Caco-2 (cell line): Measurements from ENCODE around the gene VCAN. TPM values are rescaled to one million over a fixed set of nuclear protein-coding genes. Genes with fewer than 3 reads are reported as not detected.

Source experiments
- BruUV-seq: library from RNA; stranded (reverse); fragments of 400-500 nt; replicated peaks from 2 replicates; lab custom pipeline; 2021; lab: Mats Ljungman, UMichigan
- CTCF ChIA-PET: fragments of 300-600 bp; sonication (Branson Sonifier 250); formaldehyde crosslinking; loops from one replicate; lab custom pipeline; 2022; ENCODE audit warnings: antibody characterized with exemption; lab: Charles Lee
- POLR2A ChIA-PET: fragments of 300-600 bp; sonication (Branson Sonifier 250); formaldehyde crosslinking; loops from one replicate; lab custom pipeline; 2022; ENCODE audit warnings: antibody characterized with exemption; lab: Charles Lee
- DNase-seq, 2 experiments: peaks; one replicate each; pipeline versions ENCODE4 v3.0.0 to v3.0.0-alpha.2; 2020 to 2022
- H3K27me3 ChIP-seq: replicated peaks from 2 replicates; pipeline ENCODE4 v1.6.0; 2011; ENCODE audit warnings: low read length; ENCODE audit not compliant: control insufficient read depth, insufficient read depth
- H3K36me3 ChIP-seq: 2 replicates; pipeline ENCODE4 v1.5.1; 2011; ENCODE audit warnings: low read length; ENCODE audit not compliant: control insufficient read depth, insufficient read depth
- H3K4me1 ChIP-seq: fragments of 250-450 bp; sonication (Bioruptor Pico); 2 replicates; pipeline ENCODE4 v1.5.1; 2020; ENCODE audit warnings: mild to moderate bottlenecking
- H3K4me3 ChIP-seq: 2 replicates; pipeline ENCODE4 v1.5.1; 2011; ENCODE audit warnings: low read depth, mild to moderate bottlenecking, control low read depth, low read length
- H3K9me3 ChIP-seq: fragments of 250-450 bp; sonication (Bioruptor Pico); 2 replicates; pipeline ENCODE4 v1.5.1; 2020; ENCODE audit warnings: mild to moderate bottlenecking, moderate library complexity
- H3K27ac Mint-ChIP-seq: one replicate; pipeline ENCODE4 v1.8.0; 2022; ENCODE audit warnings: mixed read lengths; ENCODE audit not compliant: unreplicated experiment
- H3K27me3 Mint-ChIP-seq: one replicate; pipeline ENCODE4 v1.8.0; 2022; ENCODE audit warnings: mixed read lengths; ENCODE audit not compliant: insufficient read depth, unreplicated experiment
- H3K36me3 Mint-ChIP-seq: one replicate; pipeline ENCODE4 v1.8.0; 2022; ENCODE audit warnings: mild to moderate bottlenecking, mixed read lengths; ENCODE audit not compliant: insufficient read depth, unreplicated experiment
- H3K4me1 Mint-ChIP-seq: one replicate; pipeline ENCODE4 v1.8.0; 2022; ENCODE audit warnings: low read depth, mixed read lengths; ENCODE audit not compliant: unreplicated experiment
- H3K4me3 Mint-ChIP-seq: one replicate; pipeline ENCODE4 v1.8.0; 2022; ENCODE audit warnings: mild to moderate bottlenecking, moderate library complexity, mixed read lengths; ENCODE audit not compliant: unreplicated experiment
- H3K9me3 Mint-ChIP-seq: one replicate; pipeline ENCODE4 v1.8.0; 2022; ENCODE audit warnings: mixed read lengths; ENCODE audit not compliant: unreplicated experiment
- CTCF ChIP-seq, 2 experiments: fragments of 200-600 bp in 1 of 2; IDR thresholded peaks; 1 replicate in 1 of 2; 2 replicates in 1 of 2; pipeline versions ENCODE4 v1.5.1 to v1.8.0; 2011 to 2022; ENCODE audit warnings: antibody characterized with exemption in 1 of 2, control low read depth in 1 of 2, inconsistent platforms in 1 of 2, low read depth in 1 of 2, low read length in 1 of 2, mild to moderate bottlenecking in 1 of 2, moderate library complexity in 1 of 2; ENCODE audit not compliant: insufficient read depth in 1 of 2, severe bottlenecking in 1 of 2, unreplicated experiment in 1 of 2
- intact Hi-C: fragments of 100-400 bp; cut with micrococcal nuclease; formaldehyde crosslinking; loops from one replicate; pipeline ENCODE4 v1.10.0; 2022; ENCODE audit not compliant: unreplicated experiment
- total RNA-seq: library from RNA; stranded (reverse); gene quantifications from 2 replicates; pipeline ENCODE4 v1.2.3, GENCODE V29; 2022

The VCAN gene
- total RNA-seq, 1 experiment from 2014 or later, result 27.4 TPM

GRCh38 chr5:83523929-83524328, 52.4 kb downstream of the VCAN start:
- no peak for DNase-seq
- no peak overlapping the region for H3K27ac Mint-ChIP-seq
- H3K36me3 Mint-ChIP-seq, result no peaks in the 10 kb centered on the region
- no peaks in the 10 kb centered on the region for H3K9me3 ChIP-seq
- POLR2A ChIA-PET, result no interaction called here
- TF ChIP-seq CTCF (IDR thresholded peaks at IDR 0.05; ENCODE audit: insufficient read depth in 1 of 2, low read depth in 1 of 2, low read length in 1 of 2, severe bottlenecking in 1 of 2, unreplicated experiment in 1 of 2), result no peak
- no peaks in the 10 kb centered on the region for H3K4me1 Mint-ChIP-seq
- H3K4me3 Mint-ChIP-seq, result no peak overlapping the region
- CTCF ChIA-PET, result no interaction called here
- BruUV-seq, result no TSS peak
- H3K9me3 Mint-ChIP-seq, result peaks cover 7% of the 10 kb centered on the region
- H3K27me3 ChIP-seq, result no peaks in the 10 kb centered on the region
- no peaks in the 10 kb centered on the region for H3K4me1 ChIP-seq
- no peaks in the 10 kb centered on the region for H3K36me3 ChIP-seq
- H3K4me3 ChIP-seq, result no peak overlapping the region
- H3K27me3 Mint-ChIP-seq, result peaks cover 3% of the 10 kb centered on the region
- intact Hi-C loops, result no loop called here

- Mint-ChIP-seq H3K27me3 (peaks cover 3% of the 10 kb centered on the region), H3K4me3 (no peak overlapping the region), H3K4me1 (no peaks in the 10 kb centered on the region), H3K27ac (no peak overlapping the region), H3K9me3 (peaks cover 6% of the 10 kb centered on the region), H3K36me3 (no peaks in the 10 kb centered on the region)
- POLR2A ChIA-PET, result no interaction called here
- intact Hi-C loops, result no loop called here
- TF ChIP-seq CTCF (IDR thresholded peaks at IDR 0.05; ENCODE audit: insufficient read depth in 1 of 2, low read depth in 1 of 2, low read length in 1 of 2, severe bottlenecking in 1 of 2, unreplicated experiment in 1 of 2), result no peak
- Histone ChIP-seq H3K4me1 (no peaks in the 10 kb centered on the region), H3K36me3 (no peaks in the 10 kb centered on the region), H3K27me3 (no peaks in the 10 kb centered on the region), H3K9me3 (no peaks in the 10 kb centered on the region), H3K4me3 (no peak overlapping the region)
- BruUV-seq, result no TSS peak
- CTCF ChIA-PET, result no interaction called here
- DNase-seq, result no peak
Measured at GRCh38 chr5:83524345-83524744, 52.8 kb downstream of the VCAN start.

- peaks cover under 1% of the 10 kb centered on the region for H3K9me3 Mint-ChIP-seq
- Histone ChIP-seq H3K9me3 (no peaks in the 10 kb centered on the region), H3K36me3 (no peaks in the 10 kb centered on the region), H3K4me1 (no peaks in the 10 kb centered on the region), H3K27me3 (no peaks in the 10 kb centered on the region), H3K4me3 (no peak overlapping the region)
- TF ChIP-seq CTCF (IDR thresholded peaks at IDR 0.05; ENCODE audit: insufficient read depth in 1 of 2, low read depth in 1 of 2, low read length in 1 of 2, severe bottlenecking in 1 of 2, unreplicated experiment in 1 of 2), result no peak
- H3K27ac Mint-ChIP-seq, result no peak overlapping the region
- DNase-seq, result no peak
- intact Hi-C loops, result loop anchor here (5.0 kb wide), 1 partner anchor 37 kb away; no protein-coding TSS in a partner anchor
- peaks cover 3% of the 10 kb centered on the region for H3K27me3 Mint-ChIP-seq
- no peak overlapping the region for H3K4me3 Mint-ChIP-seq
- H3K36me3 Mint-ChIP-seq, result no peaks in the 10 kb centered on the region
- ChIA-PET POLR2A (no interaction called here), CTCF (no interaction called here)
- no peaks in the 10 kb centered on the region for H3K4me1 Mint-ChIP-seq
- BruUV-seq, result no TSS peak
Measured at GRCh38 chr5:83524991-83525390, 53.4 kb downstream of the VCAN start.
